ENCODE results near the gene PSG1. TPM values are rescaled to one million over a fixed set of nuclear protein-coding genes. Genes with fewer than 3 reads are reported as not detected.
"Not testable (repeated sequence)": the region's sequence is repeated elsewhere in the genome, so short reads cannot be mapped to it uniquely, and the experiment has no call there.

Gene PSG1
- total and polyA plus RNA-seq, 7 experiments from 2014 or later = 0.37 to 0.64 TPM; not detected in 5

DNA sequence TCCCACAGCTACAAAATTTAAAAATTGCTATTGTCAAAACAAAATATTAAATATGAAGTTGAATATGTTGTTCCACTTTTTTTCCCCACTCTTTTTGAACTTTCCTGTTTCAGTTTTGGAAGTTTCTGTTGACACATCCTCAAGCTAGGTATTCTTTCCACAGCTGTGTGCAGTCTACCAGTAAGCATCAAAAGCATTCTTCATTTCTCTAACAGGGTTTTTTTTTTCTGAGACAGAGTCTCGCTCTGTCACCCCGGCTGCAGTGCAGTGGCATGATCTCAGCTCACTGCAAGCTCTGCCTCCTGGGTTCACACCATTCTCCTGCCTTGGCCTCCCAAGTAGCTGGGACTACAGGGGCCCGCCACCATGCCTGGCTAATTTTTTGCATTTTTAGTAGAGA, 5.4 kb downstream of the PSG1 start:
- ATAC-seq; H3K4me1 ChIP-seq (ENCODE audit: control insufficient read depth in 2 of 2, insufficient read depth in 2 of 2, low read length in 2 of 2); H3K4me3 ChIP-seq (ENCODE audit: low read length); DNase-seq; POLR2A ChIA-PET; H3K36me3 Mint-ChIP-seq; H3K36me3 ChIP-seq (ENCODE audit: control insufficient read depth in 2 of 3, insufficient read depth in 3 of 3, low read length in 3 of 3); H3K4me1 Mint-ChIP-seq; H3K9me3 Mint-ChIP-seq; H3K27ac ChIP-seq (ENCODE audit: low read depth, low read length); CTCF ChIA-PET; intact Hi-C loops (cut with micrococcal nuclease); H3K27me3 ChIP-seq (ENCODE audit: control insufficient read depth in 2 of 2, insufficient read depth in 2 of 2, low read length in 2 of 2); H3K4me3 Mint-ChIP-seq; H3K9me3 ChIP-seq (ENCODE audit: control insufficient read depth in 2 of 3, low read length in 3 of 3); H3K27ac Mint-ChIP-seq: not testable (repeated sequence)
- H3K27me3 Mint-ChIP-seq = peaks cover 0 to 23% (median 12%) of the 10 kb centered on the region in 5 donors

DNA sequence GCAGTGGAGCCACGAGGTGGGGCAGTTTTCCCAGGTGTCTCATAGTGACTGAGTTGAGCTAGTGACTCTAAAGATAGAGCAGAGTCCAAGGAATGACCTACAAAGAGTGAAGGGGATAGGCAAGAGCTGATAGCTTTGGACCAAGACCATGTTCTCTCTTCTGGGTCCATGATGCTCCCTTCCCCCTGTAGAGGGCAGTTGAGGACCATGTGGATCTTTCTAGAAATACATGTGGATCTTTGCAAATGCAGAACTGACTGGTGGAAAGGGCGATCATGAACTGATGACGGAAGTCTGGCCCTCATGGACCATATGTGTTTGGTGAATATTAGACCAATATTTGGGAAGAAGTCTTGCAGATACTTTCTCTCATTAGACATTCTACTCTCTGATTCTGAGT, 6.9 kb downstream of the PSG1 start:
- H3K27ac Mint-ChIP-seq = no peak overlapping the region
- no peak for ATAC-seq
- H3K27me3 ChIP-seq (ENCODE audit: control insufficient read depth in 2 of 2, insufficient read depth in 2 of 2, low read length in 2 of 2) = no peaks in the 10 kb centered on the region

DNA sequence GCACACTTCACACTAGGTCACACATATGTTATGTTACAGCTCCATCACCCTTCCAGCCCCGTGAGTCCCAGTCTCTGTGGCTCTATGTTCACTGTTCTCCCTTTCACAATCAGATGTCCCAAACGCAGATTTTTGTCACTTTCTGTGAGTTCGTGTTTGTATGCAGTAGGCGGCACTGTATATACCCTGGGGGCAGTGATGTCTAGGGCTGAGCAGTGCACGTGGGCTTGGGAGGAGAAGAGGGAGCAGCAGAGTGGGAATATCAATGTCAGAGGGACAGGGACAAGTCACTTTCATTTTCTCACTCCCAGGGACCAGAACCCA, 22.0 kb downstream of the PSG1 start:
- intact Hi-C loops (cut with micrococcal nuclease) = no loop called here
- Histone ChIP-seq H3K36me3 (ENCODE audit: control insufficient read depth in 2 of 3, insufficient read depth in 3 of 3, low read length in 3 of 3) (no peaks in the 10 kb centered on the region), H3K4me3 (ENCODE audit: low read length) (no peak overlapping the region), H3K9me3 (ENCODE audit: control insufficient read depth in 2 of 3, low read length in 3 of 3) (no peaks in the 10 kb centered on the region), H3K27ac (ENCODE audit: low read depth, low read length) (no peak overlapping the region), H3K27me3 (ENCODE audit: control insufficient read depth in 2 of 2, insufficient read depth in 2 of 2, low read length in 2 of 2) (no peaks in the 10 kb centered on the region), H3K4me1 (ENCODE audit: control insufficient read depth in 2 of 2, insufficient read depth in 2 of 2, low read length in 2 of 2) (no peaks in the 10 kb centered on the region)
- no peak overlapping the region for H3K4me3 Mint-ChIP-seq
- ChIA-PET CTCF (no interaction called here), POLR2A (no interaction called here)
- H3K4me1 Mint-ChIP-seq = no peaks in the 10 kb centered on the region
- H3K27ac Mint-ChIP-seq = no peak overlapping the region
- ATAC-seq (no peak), DNase-seq (no peak)
- H3K9me3 Mint-ChIP-seq = peaks cover 0 to 14% (median 0%) of the 10 kb centered on the region in 11 donors
- H3K36me3 Mint-ChIP-seq = peaks cover 0 to 5% (median 0%) of the 10 kb centered on the region in 5 donors
- peaks cover 0 to 29% (median 5%) of the 10 kb centered on the region in 5 donors for H3K27me3 Mint-ChIP-seq

More for the DNA sequence above, 6.9 kb downstream of the PSG1 start:
- CTCF ChIA-PET = interaction anchor here (1.0 kb wide), 1 partner anchor 13 kb away, joined by 3 read pairs; no protein-coding TSS in a partner anchor
- no peaks in the 10 kb centered on the region for H3K4me1 Mint-ChIP-seq
- no peak for DNase-seq
- intact Hi-C loops (cut with micrococcal nuclease) = no loop called here
- Histone ChIP-seq H3K4me1 (ENCODE audit: control insufficient read depth in 2 of 2, insufficient read depth in 2 of 2, low read length in 2 of 2) (no peaks in the 10 kb centered on the region), H3K27ac (ENCODE audit: low read depth, low read length) (no peak overlapping the region), H3K4me3 (ENCODE audit: low read length) (no peak overlapping the region), H3K36me3 (ENCODE audit: control insufficient read depth in 2 of 3, insufficient read depth in 3 of 3, low read length in 3 of 3) (no peaks in the 10 kb centered on the region), H3K9me3 (ENCODE audit: control insufficient read depth in 2 of 3, low read length in 3 of 3) (no peaks in the 10 kb centered on the region)
- no peak overlapping the region for H3K4me3 Mint-ChIP-seq
- H3K27me3 Mint-ChIP-seq = peaks cover 0 to 28% (median 18%) of the 10 kb centered on the region in 5 donors
- H3K9me3 Mint-ChIP-seq = no peaks in the 10 kb centered on the region
- no peaks in the 10 kb centered on the region for H3K36me3 Mint-ChIP-seq
- POLR2A ChIA-PET = no interaction called here

DNA sequence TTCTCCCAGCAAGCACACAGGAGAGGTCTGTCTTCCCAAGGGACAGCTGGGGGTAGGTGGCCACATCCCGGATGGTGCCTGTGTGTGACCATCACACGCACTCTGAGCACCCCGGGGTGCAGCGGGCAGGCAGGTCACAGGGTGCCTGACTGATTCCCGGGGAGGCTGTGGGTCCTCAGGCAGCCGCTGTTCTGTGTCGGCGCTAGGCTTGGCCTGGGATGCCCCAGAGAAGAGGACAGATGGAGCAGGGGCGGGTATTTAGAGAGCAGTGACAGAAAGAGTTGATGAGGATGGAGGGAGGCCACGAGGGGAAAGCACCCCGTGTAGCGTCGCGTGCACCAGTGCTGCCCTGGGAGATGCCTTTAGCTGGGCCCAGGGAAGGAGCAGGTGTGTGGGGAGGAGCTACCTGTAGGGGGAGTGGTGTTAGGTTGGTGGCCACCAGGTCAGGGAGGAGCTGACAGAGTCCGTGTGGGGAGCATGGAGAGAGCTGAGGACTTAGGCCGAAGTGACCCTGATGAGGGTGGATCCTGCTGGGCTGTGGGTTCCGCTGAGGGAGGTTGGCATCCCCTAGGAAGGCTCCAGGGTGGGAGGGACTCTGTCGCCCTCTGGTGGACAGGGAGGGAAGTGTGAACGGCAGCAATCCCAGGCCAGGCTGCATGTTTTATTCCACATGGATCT, 22.5 kb downstream of the PSG1 start:
- H3K27me3 Mint-ChIP-seq = peaks cover 0 to 26% (median 5%) of the 10 kb centered on the region in 5 donors
- H3K4me3 ChIP-seq (ENCODE audit: low read length); POLR2A ChIA-PET; H3K4me1 Mint-ChIP-seq; H3K27ac Mint-ChIP-seq; CTCF ChIA-PET; intact Hi-C loops (cut with micrococcal nuclease); H3K36me3 ChIP-seq (ENCODE audit: control insufficient read depth in 2 of 3, insufficient read depth in 3 of 3, low read length in 3 of 3); H3K4me3 Mint-ChIP-seq; H3K27ac ChIP-seq (ENCODE audit: low read depth, low read length); H3K9me3 ChIP-seq (ENCODE audit: control insufficient read depth in 2 of 3, low read length in 3 of 3); H3K27me3 ChIP-seq (ENCODE audit: control insufficient read depth in 2 of 2, insufficient read depth in 2 of 2, low read length in 2 of 2); ATAC-seq; H3K4me1 ChIP-seq (ENCODE audit: control insufficient read depth in 2 of 2, insufficient read depth in 2 of 2, low read length in 2 of 2); H3K36me3 Mint-ChIP-seq: not testable (repeated sequence)
- DNase-seq = peak in 2 of 9 donors; percentile 2 to 3
- H3K9me3 Mint-ChIP-seq = peaks cover 0 to 11% (median 0%) of the 10 kb centered on the region in 11 donors

DNA sequence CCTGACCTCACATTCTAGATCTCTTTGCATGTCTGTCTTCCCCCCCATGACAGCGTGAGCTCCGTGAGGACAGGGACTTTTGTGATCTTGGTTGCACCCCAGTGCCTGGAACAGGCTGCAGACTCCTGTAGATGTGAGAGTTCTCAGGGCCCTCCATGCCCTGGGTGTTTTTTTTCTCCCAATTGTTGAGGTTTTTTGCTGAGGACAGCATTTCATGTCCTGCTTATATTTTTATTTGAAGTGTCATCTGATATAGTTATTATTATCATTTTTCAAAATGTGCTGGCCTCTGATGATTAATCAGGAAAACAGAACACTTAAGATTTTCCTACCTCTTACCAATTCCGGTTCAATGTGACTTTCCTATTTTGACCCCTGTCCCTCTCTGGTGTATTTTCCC, 24.8 kb downstream of the PSG1 start:
- Mint-ChIP-seq H3K27me3 (peaks cover 0 to 30% (median 2%) of the 10 kb centered on the region in 5 donors), H3K27ac (peak overlapping the region in 1 of 9 donors; percentile 26)
- intact Hi-C loops (cut with micrococcal nuclease); H3K4me3 Mint-ChIP-seq; ATAC-seq; H3K36me3 Mint-ChIP-seq; H3K4me3 ChIP-seq (ENCODE audit: low read length); CTCF ChIA-PET; H3K9me3 ChIP-seq (ENCODE audit: control insufficient read depth in 2 of 3, low read length in 3 of 3); DNase-seq; H3K36me3 ChIP-seq (ENCODE audit: control insufficient read depth in 2 of 3, insufficient read depth in 3 of 3, low read length in 3 of 3); H3K27me3 ChIP-seq (ENCODE audit: control insufficient read depth in 2 of 2, insufficient read depth in 2 of 2, low read length in 2 of 2); H3K27ac ChIP-seq (ENCODE audit: low read depth, low read length); POLR2A ChIA-PET; H3K4me1 Mint-ChIP-seq; H3K4me1 ChIP-seq (ENCODE audit: control insufficient read depth in 2 of 2, insufficient read depth in 2 of 2, low read length in 2 of 2); H3K9me3 Mint-ChIP-seq: not testable (repeated sequence)

DNA sequence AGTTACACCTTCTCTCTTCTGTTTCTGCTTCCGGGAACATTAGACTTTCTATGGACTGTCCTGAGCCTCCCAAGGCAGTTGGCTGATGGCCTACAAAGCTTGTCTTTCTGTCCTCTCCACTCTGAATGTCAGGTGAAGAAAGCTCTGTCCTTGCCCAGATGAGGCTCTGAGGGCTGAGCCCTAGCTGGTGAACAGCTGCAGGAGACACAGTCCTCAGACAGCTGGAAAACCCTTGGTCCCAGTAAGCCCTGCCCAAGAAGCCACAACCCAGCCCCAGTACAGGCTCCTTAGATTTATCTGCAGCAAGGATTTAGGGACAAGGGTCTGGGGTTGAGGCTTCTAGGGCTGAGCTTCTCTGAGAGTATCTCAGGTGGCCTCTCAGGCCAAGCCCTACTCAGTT, 26.3 kb downstream of the PSG1 start:
- H3K27ac ChIP-seq (ENCODE audit: low read depth, low read length); H3K27me3 ChIP-seq (ENCODE audit: control insufficient read depth in 2 of 2, insufficient read depth in 2 of 2, low read length in 2 of 2); CTCF ChIA-PET; H3K4me3 Mint-ChIP-seq; intact Hi-C loops (cut with micrococcal nuclease); POLR2A ChIA-PET; ATAC-seq; H3K4me3 ChIP-seq (ENCODE audit: low read length); H3K4me1 ChIP-seq (ENCODE audit: control insufficient read depth in 2 of 2, insufficient read depth in 2 of 2, low read length in 2 of 2); H3K27ac Mint-ChIP-seq; H3K9me3 ChIP-seq (ENCODE audit: control insufficient read depth in 2 of 3, low read length in 3 of 3); H3K4me1 Mint-ChIP-seq; H3K36me3 Mint-ChIP-seq; H3K9me3 Mint-ChIP-seq; DNase-seq; H3K36me3 ChIP-seq (ENCODE audit: control insufficient read depth in 2 of 3, insufficient read depth in 3 of 3, low read length in 3 of 3): not testable (repeated sequence)
- peaks cover 0 to 30% (median 5%) of the 10 kb centered on the region in 5 donors for H3K27me3 Mint-ChIP-seq

DNA sequence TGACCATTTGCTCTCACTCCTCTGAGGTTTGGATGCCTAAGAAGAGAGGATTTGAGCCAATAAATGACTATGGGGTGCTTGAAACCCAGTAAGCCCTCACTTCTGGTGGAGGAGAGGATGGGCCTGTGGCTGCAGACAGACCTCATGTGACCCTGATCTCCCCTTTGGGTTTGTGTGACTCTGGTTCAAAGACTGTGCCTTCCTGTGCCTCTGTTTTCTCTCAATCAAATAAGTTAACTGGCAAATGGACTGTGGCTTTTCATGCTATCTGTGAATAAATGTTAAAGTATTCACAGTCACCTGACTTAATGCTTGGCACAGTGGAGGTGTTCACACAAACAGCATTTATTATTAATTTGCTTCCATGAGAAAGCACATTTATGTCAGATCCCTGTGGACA, 26.7 kb downstream of the PSG1 start:
- H3K4me1 ChIP-seq (ENCODE audit: control insufficient read depth in 2 of 2, insufficient read depth in 2 of 2, low read length in 2 of 2); H3K9me3 ChIP-seq (ENCODE audit: control insufficient read depth in 2 of 3, low read length in 3 of 3); H3K27ac ChIP-seq (ENCODE audit: low read depth, low read length); ATAC-seq; H3K27me3 ChIP-seq (ENCODE audit: control insufficient read depth in 2 of 2, insufficient read depth in 2 of 2, low read length in 2 of 2); H3K36me3 ChIP-seq (ENCODE audit: control insufficient read depth in 2 of 3, insufficient read depth in 3 of 3, low read length in 3 of 3); H3K27ac Mint-ChIP-seq; CTCF ChIA-PET; POLR2A ChIA-PET; H3K4me3 Mint-ChIP-seq; H3K4me3 ChIP-seq (ENCODE audit: low read length); DNase-seq; H3K9me3 Mint-ChIP-seq; intact Hi-C loops (cut with micrococcal nuclease); H3K36me3 Mint-ChIP-seq; H3K4me1 Mint-ChIP-seq: not testable (repeated sequence)
- peaks cover 0 to 32% (median 5%) of the 10 kb centered on the region in 5 donors for H3K27me3 Mint-ChIP-seq
